ENCODE results near the gene GRSF1. TPM values are rescaled to one million over a fixed set of nuclear protein-coding genes. Genes with fewer than 3 reads are reported as not detected.

The GRSF1 gene
- total and polyA plus RNA-seq, 2 of the 13 experiments (the other 11 are each of a cell fraction or from before 2014, with no cell fraction given), result 66.5 to 103 TPM

- TF ChIP-seq, protein P1, sequence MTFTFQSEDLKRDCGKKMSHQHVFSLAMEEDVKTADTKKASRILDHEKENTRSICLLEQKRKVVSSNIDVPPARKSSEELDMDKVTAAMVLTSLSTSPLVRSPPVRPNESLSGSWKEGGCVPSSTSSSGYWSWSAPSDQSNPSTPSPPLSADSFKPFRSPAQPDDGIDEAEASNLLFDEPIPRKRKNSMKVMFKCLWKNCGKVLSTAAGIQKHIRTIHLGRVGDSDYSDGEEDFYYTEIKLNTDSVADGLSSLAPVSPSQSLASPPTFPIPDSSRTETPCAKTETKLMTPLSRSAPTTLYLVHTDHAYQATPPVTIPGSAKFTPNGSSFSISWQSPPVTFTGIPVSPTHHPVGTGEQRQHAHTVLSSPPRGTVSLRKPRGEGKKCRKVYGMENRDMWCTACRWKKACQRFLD (CRISPR knock-in tag; IDR thresholded peaks at IDR 0.05; ENCODE audit: borderline replicate concordance), result no peak
- TF ChIP-seq YEATS4 (CRISPR knock-in tag; IDR thresholded peaks at IDR 0.05; ENCODE audit: borderline replicate concordance), result no peak
- TF ChIP-seq TOPORS (CRISPR knock-in tag; IDR thresholded peaks at IDR 0.05), result no peak
- no peak for TF ChIP-seq ZNF230 (CRISPR knock-in tag; IDR thresholded peaks at IDR 0.05)
- TF ChIP-seq ZNF713 (CRISPR knock-in tag; IDR thresholded peaks at IDR 0.05), result no peak
These were observed 8.4 kb downstream of the GRSF1 start (continued) for GRCh38 chr4:70831293-70831692.

DNA sequence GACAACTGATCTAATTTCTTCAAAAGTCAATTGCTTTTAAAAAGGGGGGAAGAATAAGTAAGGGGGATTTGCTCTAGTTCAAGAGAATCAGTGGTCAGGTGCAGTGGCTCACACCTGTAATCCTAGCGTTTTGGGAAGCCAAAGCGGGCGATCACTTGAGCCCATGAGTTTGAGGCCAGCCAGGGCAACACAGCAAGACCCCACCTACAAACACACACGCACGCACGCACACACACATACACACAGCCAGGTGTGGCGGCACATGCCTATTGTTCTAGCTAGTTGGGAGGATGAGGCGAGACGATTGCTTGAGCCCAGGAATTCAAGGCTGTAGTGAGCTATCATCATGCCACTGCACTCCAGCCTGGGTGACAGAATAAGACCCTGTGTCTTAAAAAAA lies 9.6 kb downstream of the GRSF1 start:
- H3K36me3 ChIP-seq (replicated peaks in 1 of 2; ENCODE audit: control insufficient read depth in 1 of 2, insufficient read depth in 2 of 2, low read length in 2 of 2), result peaks cover 13 to 74% of the 10 kb centered on the region in 2 experiments
- ATAC-seq, result no peak
- no peaks in the 10 kb centered on the region for H4K20me1 ChIP-seq (ENCODE audit: insufficient read depth, low read length)
- CTCF ChIA-PET (ENCODE audit: low intra/inter-chr PET ratio, low total read pairs), result no interaction called here
- POLR2A ChIA-PET, result no interaction called here
- no peak for DNase-seq (ENCODE audit: low spot score)
- no peak overlapping the region for H2AFZ ChIP-seq (ENCODE audit: low read length)
- in situ Hi-C loops (cut with HindIII; ENCODE audit: extremely low pct_ligation_motif_present, low pct_unique_long_range_greater_than_20kb) (no loop called here), intact Hi-C loops (cut with micrococcal nuclease; ENCODE audit: unreplicated experiment) (no loop called here)
- BruUV-seq (replicated peaks), result no TSS peak
- no peak overlapping the region for H3K4me2 ChIP-seq (ENCODE audit: low read depth, low read length)
- H3K79me2 ChIP-seq (ENCODE audit: insufficient read depth, low read length), result peaks cover 4% of the 10 kb centered on the region
- no peak overlapping the region for H3K9ac ChIP-seq (ENCODE audit: insufficient read depth, low read depth, low read length)
- no peaks in the 10 kb centered on the region for H3K4me1 ChIP-seq (ENCODE audit: insufficient read depth, low read length)
- no peaks in the 10 kb centered on the region for H3K9me3 ChIP-seq (ENCODE audit: low read length)
- TF ChIP-seq TEAD2 (CRISPR knock-in tag; IDR thresholded peaks at IDR 0.05) (no peak), ZNF121 (CRISPR knock-in tag; IDR thresholded peaks at IDR 0.05) (peak; percentile 88)
- TF ChIP-seq, protein P2, sequence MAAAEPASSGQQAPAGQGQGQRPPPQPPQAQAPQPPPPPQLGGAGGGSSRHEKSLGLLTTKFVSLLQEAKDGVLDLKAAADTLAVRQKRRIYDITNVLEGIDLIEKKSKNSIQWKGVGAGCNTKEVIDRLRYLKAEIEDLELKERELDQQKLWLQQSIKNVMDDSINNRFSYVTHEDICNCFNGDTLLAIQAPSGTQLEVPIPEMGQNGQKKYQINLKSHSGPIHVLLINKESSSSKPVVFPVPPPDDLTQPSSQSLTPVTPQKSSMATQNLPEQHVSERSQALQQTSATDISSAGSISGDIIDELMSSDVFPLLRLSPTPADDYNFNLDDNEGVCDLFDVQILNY (CRISPR knock-in tag; conservative IDR thresholded peaks at IDR 0.05), result no peak
- no peak overlapping the region for H3K4me3 ChIP-seq (replicated peaks in 1 of 3; ENCODE audit: insufficient read depth in 1 of 3, low read depth in 2 of 3, low read length in 3 of 3)
- WGBS (ENCODE audit: low lambda C conversion rate), result 98% methylated on average over 8 of the region's 9 CpGs
- no peak for FAIRE-seq
- no peak overlapping the region for H3K27ac ChIP-seq (ENCODE audit: extremely low read length, insufficient read depth, low read length)
- no peaks in the 10 kb centered on the region for H3K27me3 ChIP-seq (ENCODE audit: control insufficient read depth in 1 of 2, insufficient read depth in 2 of 2, low read length in 2 of 2)
